ENCODE measurements around the gene CCDC179. TPM values are rescaled to one million over a fixed set of nuclear protein-coding genes. Genes with fewer than 3 reads are reported as not detected.

The CCDC179 gene
- total and polyA plus RNA-seq, 4 experiments from 2014 or later: not detected

- no peak for DNase-seq
- H3K27ac Mint-ChIP-seq: no peak overlapping the region
- H3K4me1 Mint-ChIP-seq: no peaks in the 10 kb centered on the region
- CTCF ChIA-PET (ENCODE audit: partially characterized antibody): interaction anchor here (1.2 kb wide), 1 partner anchor 17 kb away, joined by 4 read pairs; the partner anchor contains the start of gene SVIP
- H3K9me3 Mint-ChIP-seq: peaks cover 0 to 2% (median 0%) of the 10 kb centered on the region in 8 donors
- peaks cover 4 to 24% of the 10 kb centered on the region in 2 donors for H3K36me3 Mint-ChIP-seq
- Histone ChIP-seq H3K4me1 (ENCODE audit: insufficient read depth, low read length) (no peaks in the 10 kb centered on the region), H3K4me3 (ENCODE audit: low read length in 2 of 2) (no peak overlapping the region), H3K27ac (ENCODE audit: low read depth, low read length) (no peak overlapping the region), H3K9me3 (ENCODE audit: control insufficient read depth in 1 of 2, low read length in 2 of 2) (no peaks in the 10 kb centered on the region), H3K36me3 (ENCODE audit: insufficient read depth, low read length) (no peaks in the 10 kb centered on the region), H3K27me3 (ENCODE audit: insufficient read depth, low read length) (no peaks in the 10 kb centered on the region)
- no peak overlapping the region for H3K4me3 Mint-ChIP-seq
- POLR2A ChIA-PET (ENCODE audit: partially characterized antibody): no interaction called here
- H3K27me3 Mint-ChIP-seq: no peaks in the 10 kb centered on the region
- intact Hi-C loops (cut with micrococcal nuclease): no loop called here
These were observed 13.5 kb downstream of the CCDC179 start for GRCh38 chr11:22846726-22847125.

- Mint-ChIP-seq H3K9me3 (no peaks in the 10 kb centered on the region), H3K27me3 (no peaks in the 10 kb centered on the region), H3K4me3 (no peak overlapping the region), H3K36me3 (peaks cover 3 to 14% of the 10 kb centered on the region in 2 donors), H3K27ac (peak overlapping the region in 1 of 7 donors; percentile 38), H3K4me1 (peaks cover 8 to 22% (median 11%) of the 10 kb centered on the region in 4 donors)
- Histone ChIP-seq H3K36me3 (ENCODE audit: insufficient read depth, low read length) (no peaks in the 10 kb centered on the region), H3K4me1 (ENCODE audit: insufficient read depth, low read length) (peaks cover 19% of the 10 kb centered on the region), H3K9me3 (ENCODE audit: control insufficient read depth in 1 of 2, low read length in 2 of 2) (no peaks in the 10 kb centered on the region), H3K27ac (ENCODE audit: low read depth, low read length) (no peak overlapping the region), H3K4me3 (ENCODE audit: low read length in 2 of 2) (no peak overlapping the region), H3K27me3 (ENCODE audit: insufficient read depth, low read length) (no peaks in the 10 kb centered on the region)
- CTCF ChIA-PET (ENCODE audit: partially characterized antibody): no interaction called here
- POLR2A ChIA-PET (ENCODE audit: partially characterized antibody): no interaction called here
- intact Hi-C loops (cut with micrococcal nuclease): no loop called here
- DNase-seq: no peak
These were observed 27.8 kb downstream of the CCDC179 start for GRCh38 chr11:22832315-22833015.

- peak overlapping the region; percentile 15 for H3K27ac ChIP-seq (ENCODE audit: low read depth, low read length)
- peaks cover 19% of the 10 kb centered on the region for H3K4me1 ChIP-seq (ENCODE audit: insufficient read depth, low read length)
- peaks cover 10% of the 10 kb centered on the region for H3K36me3 ChIP-seq (ENCODE audit: insufficient read depth, low read length)
- H3K4me3 ChIP-seq (ENCODE audit: low read length in 2 of 2): peak overlapping the region in 1 of 2 donors; percentile 81
- CTCF ChIA-PET (ENCODE audit: partially characterized antibody): interaction anchor here (0.8 to 2.4 kb wide), 13 partner anchors 10 to 502 kb away, joined by 3 to 16 read pairs (median 5); partner anchors contain the start of gene FANCF
- POLR2A ChIA-PET (ENCODE audit: partially characterized antibody): interaction anchor here (2.2 kb wide), 1 partner anchor 205 kb away, joined by 35 read pairs; the partner anchor contains the start of gene FANCF
- no peaks in the 10 kb centered on the region for H3K9me3 ChIP-seq (ENCODE audit: control insufficient read depth in 1 of 2, low read length in 2 of 2)
- Mint-ChIP-seq H3K4me1 (peaks cover 8 to 22% (median 12%) of the 10 kb centered on the region in 4 donors), H3K9me3 (no peaks in the 10 kb centered on the region), H3K27me3 (no peaks in the 10 kb centered on the region), H3K27ac (peak overlapping the region in 6 of 7 donors; percentile 31 to 95 (median 70)), H3K36me3 (peaks cover 12 to 25% of the 10 kb centered on the region in 2 donors), H3K4me3 (peak overlapping the region; percentile 82 to 99 (median 94))
- H3K27me3 ChIP-seq (ENCODE audit: insufficient read depth, low read length): no peaks in the 10 kb centered on the region
- DNase-seq: no peak
- intact Hi-C loops (cut with micrococcal nuclease): no loop called here
These were observed 30.2 kb downstream of the CCDC179 start for GRCh38 chr11:22830082-22830414.

- peak within 1 kb of the TSS; percentile 94 to 97 (median 95) for H3K27ac Mint-ChIP-seq
- peak within 1 kb of the TSS; percentile 93 to 99 (median 95) for H3K4me3 Mint-ChIP-seq
- intact Hi-C loops (cut with micrococcal nuclease): loop anchor here (1.0 kb wide), 3 partner anchors 10 to 495 kb away; partner anchors contain the start of gene FANCF
- peaks cover 17 to 30% of the 10 kb centered on the region in 2 donors for H3K36me3 Mint-ChIP-seq
- Histone ChIP-seq H3K4me3 (ENCODE audit: low read length in 2 of 2) (peak within 1 kb of the TSS; percentile 33 to 81), H3K27ac (ENCODE audit: low read depth, low read length) (peak within 1 kb of the TSS; percentile 75), H3K27me3 (ENCODE audit: insufficient read depth, low read length) (no peaks in the 10 kb centered on the region), H3K4me1 (ENCODE audit: insufficient read depth, low read length) (peaks cover 19% of the 10 kb centered on the region), H3K36me3 (ENCODE audit: insufficient read depth, low read length) (peaks cover 15% of the 10 kb centered on the region), H3K9me3 (ENCODE audit: control insufficient read depth in 1 of 2, low read length in 2 of 2) (no peaks in the 10 kb centered on the region)
- DNase-seq: peak; percentile 89 to 91 (median 89)
- no peaks in the 10 kb centered on the region for H3K9me3 Mint-ChIP-seq
- ChIA-PET POLR2A (ENCODE audit: partially characterized antibody) (interaction anchor here (0.6 to 2.2 kb wide), 5 partner anchors 8 to 204 kb away, joined by 3 to 35 read pairs (median 3); partner anchors contain the start of gene FANCF), CTCF (ENCODE audit: partially characterized antibody) (interaction anchor here (0.7 to 2.4 kb wide), 17 partner anchors 9 to 502 kb away, joined by 3 to 16 read pairs (median 4); partner anchors contain the start of gene FANCF)
- H3K27me3 Mint-ChIP-seq: no peaks in the 10 kb centered on the region
- peaks cover 8 to 22% (median 12%) of the 10 kb centered on the region in 4 donors for H3K4me1 Mint-ChIP-seq
These were observed 30.8 kb downstream of the CCDC179 start, which contains the start of gene SVIP for GRCh38 chr11:22829231-22830081. Gene SVIP (minus strand): TSS chr11:22829801. CDS start chr11:22829748, 53 bp downstream.

- H3K27me3 ChIP-seq (ENCODE audit: insufficient read depth, low read length): no peaks in the 10 kb centered on the region
- H3K4me3 Mint-ChIP-seq: peak overlapping the region; percentile 93 to 99 (median 95)
- peaks cover 20 to 37% of the 10 kb centered on the region in 2 donors for H3K36me3 Mint-ChIP-seq
- peak overlapping the region in 1 of 2 donors; percentile 33 for H3K4me3 ChIP-seq (ENCODE audit: low read length in 2 of 2)
- ChIA-PET POLR2A (ENCODE audit: partially characterized antibody) (interaction anchor here (1.4 to 2.2 kb wide), 2 partner anchors 48 to 203 kb away, joined by 5 to 35 read pairs; partner anchors contain the start of gene FANCF), CTCF (ENCODE audit: partially characterized antibody) (interaction anchor here (0.7 to 2.4 kb wide), 7 partner anchors 9 to 205 kb away, joined by 3 to 16 read pairs (median 9); partner anchors contain the start of gene FANCF)
- peaks cover 19% of the 10 kb centered on the region for H3K4me1 ChIP-seq (ENCODE audit: insufficient read depth, low read length)
- H3K27me3 Mint-ChIP-seq: no peaks in the 10 kb centered on the region
- DNase-seq: no peak
- peaks cover 21% of the 10 kb centered on the region for H3K36me3 ChIP-seq (ENCODE audit: insufficient read depth, low read length)
- intact Hi-C loops (cut with micrococcal nuclease): no loop called here
- peaks cover 10 to 22% (median 12%) of the 10 kb centered on the region in 4 donors for H3K4me1 Mint-ChIP-seq
- no peaks in the 10 kb centered on the region for H3K9me3 Mint-ChIP-seq
- H3K9me3 ChIP-seq (ENCODE audit: control insufficient read depth in 1 of 2, low read length in 2 of 2): no peaks in the 10 kb centered on the region
- peak overlapping the region in 5 of 7 donors; percentile 23 to 95 (median 83) for H3K27ac Mint-ChIP-seq
- H3K27ac ChIP-seq (ENCODE audit: low read depth, low read length): no peak overlapping the region
These were observed 31.9 kb downstream of the CCDC179 start for GRCh38 chr11:22828373-22828772.

- H3K27ac Mint-ChIP-seq: no peak overlapping the region
- CTCF ChIA-PET (ENCODE audit: partially characterized antibody): no interaction called here
- Histone ChIP-seq H3K36me3 (ENCODE audit: insufficient read depth, low read length) (peaks cover 35% of the 10 kb centered on the region), H3K9me3 (ENCODE audit: control insufficient read depth in 1 of 2, low read length in 2 of 2) (no peaks in the 10 kb centered on the region), H3K4me3 (ENCODE audit: low read length in 2 of 2) (no peak overlapping the region), H3K4me1 (ENCODE audit: insufficient read depth, low read length) (no peaks in the 10 kb centered on the region), H3K27me3 (ENCODE audit: insufficient read depth, low read length) (no peaks in the 10 kb centered on the region), H3K27ac (ENCODE audit: low read depth, low read length) (no peak overlapping the region)
- H3K36me3 Mint-ChIP-seq: peaks cover 71 to 73% of the 10 kb centered on the region in 2 donors
- peaks cover 0 to 5% (median 0%) of the 10 kb centered on the region in 8 donors for H3K9me3 Mint-ChIP-seq
- POLR2A ChIA-PET (ENCODE audit: partially characterized antibody): no interaction called here
- no peaks in the 10 kb centered on the region for H3K27me3 Mint-ChIP-seq
- no peak for DNase-seq
- intact Hi-C loops (cut with micrococcal nuclease): no loop called here
- peaks cover 0 to 5% (median under 1%) of the 10 kb centered on the region in 4 donors for H3K4me1 Mint-ChIP-seq
- no peak overlapping the region for H3K4me3 Mint-ChIP-seq
These were observed 38.1 kb downstream of the CCDC179 start for GRCh38 chr11:22822203-22822602.

Data from CD4-positive, alpha-beta memory T cell (primary cell).